Glutamatergic neuron (in vitro differentiated cells): Measurements from ENCODE around the gene ZNF648. TPM values are rescaled to one million over a fixed set of nuclear protein-coding genes. Genes with fewer than 3 reads are reported as not detected.
"Not testable (repeated sequence)": the region's sequence is repeated elsewhere in the genome, so short reads cannot be mapped to it uniquely, and the experiment has no call there.

Experiments used
- DNase-seq: peaks from one replicate; pipeline ENCODE4 v3.0.0; 2022
- H3K27ac Mint-ChIP-seq: one replicate; pipeline ENCODE4 v1.8.0; 2020; ENCODE audit warnings: mild to moderate bottlenecking, mixed read lengths, inconsistent platforms; ENCODE audit not compliant: unreplicated experiment
- H3K27me3 Mint-ChIP-seq: one replicate; pipeline ENCODE4 v1.8.0; 2020; ENCODE audit warnings: mild to moderate bottlenecking, moderate library complexity, mixed read lengths, inconsistent platforms; ENCODE audit not compliant: unreplicated experiment
- H3K36me3 Mint-ChIP-seq: one replicate; pipeline ENCODE4 v1.8.0; 2020; ENCODE audit warnings: mild to moderate bottlenecking, mixed read lengths, inconsistent platforms; ENCODE audit not compliant: unreplicated experiment
- H3K4me1 Mint-ChIP-seq: one replicate; pipeline ENCODE4 v1.8.0; 2020; ENCODE audit warnings: mild to moderate bottlenecking, low read depth, mixed read lengths, inconsistent platforms; ENCODE audit not compliant: unreplicated experiment
- H3K4me3 Mint-ChIP-seq: one replicate; pipeline ENCODE4 v1.8.0; 2020; ENCODE audit warnings: mild to moderate bottlenecking, mixed read lengths, inconsistent platforms; ENCODE audit not compliant: unreplicated experiment
- H3K9me3 Mint-ChIP-seq: one replicate; pipeline ENCODE4 v1.8.0; 2020; ENCODE audit warnings: mild to moderate bottlenecking, moderate library complexity, mixed read lengths, inconsistent platforms; ENCODE audit not compliant: unreplicated experiment
- total RNA-seq: library from RNA; stranded (reverse); fragmentation: NEBNext Ultra II Directional; extraction: Animal tissue kit (Norgen Biotek cat#: 25700); gene quantifications from one replicate; pipeline ENCODE4 v1.2.1, GENCODE V29; 2021; ENCODE audit not compliant: unreplicated experiment
- TF ChIP-seq, protein P1 (sequence below): fragments of 200-600 bp; sonication (generic); IDR thresholded peaks from one replicate; pipeline ENCODE4 v1.5.0; 2021; ENCODE audit not compliant: partially characterized antibody, unreplicated experiment

Gene ZNF648
- total RNA-seq, 1 donor from 2014 or later = not detected

DNA sequence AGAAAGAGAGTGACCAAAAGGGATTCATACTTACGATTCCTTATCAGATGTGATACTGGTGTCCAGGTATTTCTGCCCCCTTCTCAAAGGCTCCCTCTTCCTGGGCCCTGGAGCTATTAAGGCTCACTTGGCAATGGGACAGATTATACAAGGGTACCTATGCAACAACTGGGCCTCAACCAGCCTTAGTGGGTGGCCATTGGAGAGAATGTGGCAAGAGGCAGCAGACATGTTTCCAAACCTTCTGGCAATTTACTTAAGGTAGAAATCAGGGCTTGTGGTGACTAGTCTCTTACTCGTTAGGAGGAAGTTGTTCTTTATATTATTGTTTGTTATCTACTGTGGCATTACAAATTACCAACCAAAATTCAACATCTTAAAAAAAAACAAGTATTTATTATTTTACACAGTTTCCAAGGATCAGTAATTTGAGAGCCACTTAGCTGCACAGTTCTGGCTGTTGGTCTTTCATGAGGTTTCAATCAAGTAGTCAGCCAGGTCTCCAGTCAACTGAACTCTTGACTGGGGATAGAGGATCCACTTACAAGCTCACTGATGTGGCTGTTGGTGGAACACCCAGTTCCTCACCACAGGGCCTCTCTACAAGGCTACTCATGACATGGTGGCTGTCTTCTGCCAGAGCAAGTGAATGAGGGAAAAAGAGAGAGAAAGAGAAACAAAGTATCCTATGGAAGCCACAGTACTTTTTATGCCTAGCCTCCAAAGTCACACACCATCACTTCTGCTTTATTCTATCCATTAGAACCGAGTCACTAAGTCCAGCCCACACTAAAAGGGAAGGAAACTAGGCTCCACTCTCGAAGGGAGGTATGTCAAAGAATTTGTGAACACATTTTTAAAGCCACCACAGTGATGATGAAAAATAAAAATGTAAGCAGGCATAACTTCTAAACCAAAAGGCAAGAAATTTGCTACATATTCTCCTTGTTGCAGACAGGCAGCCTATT is 10.7 kb downstream of the ZNF648 start:
- Mint-ChIP-seq H3K27me3 (no peaks in the 10 kb centered on the region), H3K9me3 (peaks cover 1% of the 10 kb centered on the region), H3K36me3 (no peaks in the 10 kb centered on the region), H3K27ac (no peak overlapping the region), H3K4me1 (no peaks in the 10 kb centered on the region), H3K4me3 (no peak overlapping the region)
- TF ChIP-seq, protein P1, sequence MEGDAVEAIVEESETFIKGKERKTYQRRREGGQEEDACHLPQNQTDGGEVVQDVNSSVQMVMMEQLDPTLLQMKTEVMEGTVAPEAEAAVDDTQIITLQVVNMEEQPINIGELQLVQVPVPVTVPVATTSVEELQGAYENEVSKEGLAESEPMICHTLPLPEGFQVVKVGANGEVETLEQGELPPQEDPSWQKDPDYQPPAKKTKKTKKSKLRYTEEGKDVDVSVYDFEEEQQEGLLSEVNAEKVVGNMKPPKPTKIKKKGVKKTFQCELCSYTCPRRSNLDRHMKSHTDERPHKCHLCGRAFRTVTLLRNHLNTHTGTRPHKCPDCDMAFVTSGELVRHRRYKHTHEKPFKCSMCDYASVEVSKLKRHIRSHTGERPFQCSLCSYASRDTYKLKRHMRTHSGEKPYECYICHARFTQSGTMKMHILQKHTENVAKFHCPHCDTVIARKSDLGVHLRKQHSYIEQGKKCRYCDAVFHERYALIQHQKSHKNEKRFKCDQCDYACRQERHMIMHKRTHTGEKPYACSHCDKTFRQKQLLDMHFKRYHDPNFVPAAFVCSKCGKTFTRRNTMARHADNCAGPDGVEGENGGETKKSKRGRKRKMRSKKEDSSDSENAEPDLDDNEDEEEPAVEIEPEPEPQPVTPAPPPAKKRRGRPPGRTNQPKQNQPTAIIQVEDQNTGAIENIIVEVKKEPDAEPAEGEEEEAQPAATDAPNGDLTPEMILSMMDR = no peak
- DNase-seq = no peak

DNA sequence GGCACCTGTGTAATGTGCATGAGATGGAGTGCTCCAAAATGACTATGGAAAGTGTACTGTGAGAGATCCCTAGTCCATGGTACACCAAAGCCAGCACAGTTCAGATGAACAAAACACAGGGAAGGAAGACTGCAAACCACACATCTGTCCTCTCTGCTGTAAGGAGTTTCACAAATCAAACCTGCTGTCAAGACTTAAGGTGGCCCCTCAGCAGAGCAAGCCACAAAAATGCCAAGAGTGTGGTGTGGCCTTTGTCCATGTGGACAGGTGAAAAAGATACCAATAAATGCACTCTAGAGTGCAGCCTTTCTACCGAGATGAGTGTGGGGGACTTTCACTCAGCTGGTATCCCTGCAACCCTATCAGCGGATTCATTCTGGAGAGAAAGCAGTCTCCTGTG is 12.9 kb downstream of the ZNF648 start:
- Mint-ChIP-seq H3K4me1 (no peaks in the 10 kb centered on the region), H3K9me3 (peaks cover 2% of the 10 kb centered on the region), H3K27ac (no peak overlapping the region), H3K36me3 (no peaks in the 10 kb centered on the region), H3K27me3 (peaks cover 2% of the 10 kb centered on the region), H3K4me3 (no peak overlapping the region)
- TF ChIP-seq, protein P1 = no peak
- DNase-seq = no peak

DNA sequence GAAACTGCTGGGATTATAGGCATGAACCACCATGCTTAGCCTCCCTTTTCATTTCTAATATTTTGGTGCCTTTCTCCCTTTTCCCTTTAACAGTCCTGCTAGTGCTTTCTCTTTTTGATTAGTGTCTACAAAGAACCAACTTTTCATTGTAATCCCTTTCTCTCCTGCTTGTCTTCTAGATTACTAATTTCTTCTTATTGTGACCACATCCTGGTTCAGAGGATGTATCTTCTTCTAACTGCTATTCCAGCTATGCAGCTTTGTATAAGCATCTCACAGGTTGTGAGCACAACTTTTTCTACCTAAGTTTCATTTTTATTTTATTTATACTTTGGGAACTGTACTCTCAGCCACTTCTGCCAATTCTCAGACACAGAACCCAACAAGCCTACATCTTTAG is 14.7 kb downstream of the ZNF648 start:
- no peak for DNase-seq
- no peak overlapping the region for H3K27ac Mint-ChIP-seq
- H3K9me3 Mint-ChIP-seq = peaks cover 2% of the 10 kb centered on the region
- TF ChIP-seq, protein P1 = no peak
- H3K36me3 Mint-ChIP-seq = no peaks in the 10 kb centered on the region
- peaks cover 2% of the 10 kb centered on the region for H3K27me3 Mint-ChIP-seq
- H3K4me1 Mint-ChIP-seq = no peaks in the 10 kb centered on the region
- H3K4me3 Mint-ChIP-seq = no peak overlapping the region

DNA sequence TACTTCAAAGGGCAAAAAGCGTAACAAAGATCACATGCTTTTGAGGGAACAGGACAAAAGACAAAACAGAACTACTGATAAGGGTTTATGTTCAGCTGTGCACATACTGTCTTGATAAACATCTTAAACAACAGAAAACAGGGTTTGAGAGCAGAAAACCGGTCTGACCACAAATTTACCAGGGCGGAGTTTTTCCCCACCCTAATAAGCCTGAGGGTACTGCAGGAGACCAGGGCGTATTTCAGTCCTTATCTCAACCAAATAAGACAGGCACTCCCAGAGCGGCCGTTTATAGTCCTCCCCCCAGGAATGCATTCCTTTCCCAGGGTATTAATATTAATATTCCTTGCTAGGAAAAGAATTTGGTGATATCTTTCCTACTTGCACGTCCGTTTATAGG is 16.0 kb downstream of the ZNF648 start:
- not testable (repeated sequence) for H3K4me1 Mint-ChIP-seq, H3K9me3 Mint-ChIP-seq, H3K27ac Mint-ChIP-seq, H3K36me3 Mint-ChIP-seq, DNase-seq, H3K4me3 Mint-ChIP-seq, H3K27me3 Mint-ChIP-seq

DNA sequence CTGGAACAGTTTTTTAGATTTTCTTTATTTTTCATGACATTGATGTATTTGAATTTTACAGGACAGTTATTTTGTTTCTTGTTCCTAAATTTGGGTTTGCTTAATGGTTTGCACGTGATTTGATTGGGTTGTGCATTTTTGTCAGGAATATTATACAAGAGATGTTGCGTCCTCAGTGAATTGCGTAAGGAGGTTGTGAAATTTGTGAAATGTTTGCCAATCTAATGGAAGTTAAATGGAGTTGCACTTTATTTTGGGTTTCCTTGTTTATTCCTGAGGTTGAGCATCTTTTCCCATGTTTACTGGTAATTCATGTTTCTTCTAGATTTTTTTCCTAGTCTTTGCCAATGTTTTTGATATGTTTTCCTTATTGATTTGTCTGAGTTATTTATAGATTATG is 19.9 kb downstream of the ZNF648 start:
- no peak for DNase-seq
- peaks cover 2% of the 10 kb centered on the region for H3K9me3 Mint-ChIP-seq
- H3K4me3 Mint-ChIP-seq = no peak overlapping the region
- H3K4me1 Mint-ChIP-seq = no peaks in the 10 kb centered on the region
- H3K27me3 Mint-ChIP-seq = peaks cover 2% of the 10 kb centered on the region
- TF ChIP-seq, protein P1 = no peak
- peaks cover 1% of the 10 kb centered on the region for H3K36me3 Mint-ChIP-seq
- H3K27ac Mint-ChIP-seq = no peak overlapping the region
